HG03342 (cell line): ENCODE results near the gene MFGE8.
"Not testable (repeated sequence)": the region's sequence is repeated elsewhere in the genome, so short reads cannot be mapped to it uniquely, and the experiment has no call there.

ENCODE experiments used
- ATAC-seq: cut with Tn5 transposase; IDR thresholded peaks from one replicate; pipeline ENCODE4 v1.9.1; 2021; ENCODE audit warnings: mild to moderate bottlenecking, moderate library complexity; ENCODE audit not compliant: unreplicated experiment

MFGE8 gene, protein sequence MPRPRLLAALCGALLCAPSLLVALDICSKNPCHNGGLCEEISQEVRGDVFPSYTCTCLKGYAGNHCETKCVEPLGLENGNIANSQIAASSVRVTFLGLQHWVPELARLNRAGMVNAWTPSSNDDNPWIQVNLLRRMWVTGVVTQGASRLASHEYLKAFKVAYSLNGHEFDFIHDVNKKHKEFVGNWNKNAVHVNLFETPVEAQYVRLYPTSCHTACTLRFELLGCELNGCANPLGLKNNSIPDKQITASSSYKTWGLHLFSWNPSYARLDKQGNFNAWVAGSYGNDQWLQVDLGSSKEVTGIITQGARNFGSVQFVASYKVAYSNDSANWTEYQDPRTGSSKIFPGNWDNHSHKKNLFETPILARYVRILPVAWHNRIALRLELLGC

GRCh38 chr15:88913017-88913849 lies at the start of gene MFGE8:
MFGE8 (minus strand) TSS chr15:88913379; CDS start chr15:88913319, 60 bp downstream.
- ATAC-seq = peak; percentile 79

GRCh38 chr15:88959445-88959844 lies 46.3 kb upstream of the MFGE8 start:
- no peak for ATAC-seq

- ATAC-seq = no peak
These were observed 43.7 kb upstream of the MFGE8 start for GRCh38 chr15:88956906-88957305.

DNA sequence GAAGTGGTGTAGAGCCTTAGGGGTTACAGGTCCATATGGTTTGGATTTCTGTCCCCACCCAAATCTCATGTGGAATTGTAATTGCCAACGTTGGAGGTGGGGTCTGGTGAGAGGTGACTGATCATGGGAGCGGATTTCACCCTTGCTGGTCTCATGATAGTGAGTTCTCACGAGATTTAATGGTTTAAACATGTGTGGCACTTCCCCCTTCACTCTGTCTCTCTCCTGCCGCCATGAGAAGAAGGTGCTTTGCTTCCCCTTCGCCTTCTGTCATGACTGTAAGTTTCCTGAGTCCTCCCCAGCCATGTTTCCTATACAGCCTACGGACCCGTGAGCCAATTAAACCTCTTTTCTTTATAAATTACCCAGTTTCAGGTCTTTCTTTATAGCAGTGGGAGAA lies 43.1 kb upstream of the MFGE8 start:
- no peak for ATAC-seq

DNA sequence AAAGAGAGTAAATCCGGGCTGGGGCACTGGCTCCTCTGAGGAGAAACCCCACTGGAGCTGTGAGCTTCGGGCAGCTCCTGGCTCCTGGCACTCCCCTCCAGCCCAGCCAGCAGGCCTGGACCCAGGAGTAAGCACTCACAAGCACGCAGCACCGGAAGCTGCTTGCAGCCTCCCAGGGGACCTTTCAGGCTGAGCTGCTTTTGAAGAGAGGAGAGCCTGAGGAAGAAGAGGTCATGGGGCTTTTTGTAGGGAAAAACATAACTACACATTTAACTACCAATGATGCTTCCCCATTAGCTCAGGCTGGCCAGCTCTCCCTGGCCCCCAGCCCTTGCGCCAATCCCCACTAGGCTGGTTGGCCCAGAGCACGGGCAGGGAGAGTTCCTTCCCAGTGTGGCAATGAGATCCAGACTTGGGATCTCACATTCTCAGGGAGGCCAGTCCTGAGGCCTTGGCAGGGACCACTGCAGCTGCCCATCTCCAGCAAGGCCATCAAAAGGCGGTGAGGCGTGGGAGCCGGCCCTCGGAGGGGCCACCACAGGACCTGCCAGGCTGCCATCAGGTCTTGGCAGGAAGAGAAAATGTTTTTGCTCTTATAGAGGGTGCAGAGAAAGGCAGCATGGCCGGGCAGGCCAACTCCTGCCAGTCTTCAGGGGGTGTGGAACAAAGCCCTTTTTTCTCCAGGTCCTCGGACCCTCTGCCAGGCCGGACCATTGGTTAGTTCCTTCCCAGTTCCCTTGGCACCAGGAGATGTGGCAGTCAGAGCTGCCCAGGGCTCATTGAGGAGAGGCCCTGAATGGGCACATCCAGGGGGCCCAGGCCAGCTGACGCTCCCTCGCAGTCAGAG lies 41.5 kb upstream of the MFGE8 start:
- no peak for ATAC-seq

- no peak for ATAC-seq
These were observed 37.5 kb upstream of the MFGE8 start for GRCh38 chr15:88950600-88951160.

DNA sequence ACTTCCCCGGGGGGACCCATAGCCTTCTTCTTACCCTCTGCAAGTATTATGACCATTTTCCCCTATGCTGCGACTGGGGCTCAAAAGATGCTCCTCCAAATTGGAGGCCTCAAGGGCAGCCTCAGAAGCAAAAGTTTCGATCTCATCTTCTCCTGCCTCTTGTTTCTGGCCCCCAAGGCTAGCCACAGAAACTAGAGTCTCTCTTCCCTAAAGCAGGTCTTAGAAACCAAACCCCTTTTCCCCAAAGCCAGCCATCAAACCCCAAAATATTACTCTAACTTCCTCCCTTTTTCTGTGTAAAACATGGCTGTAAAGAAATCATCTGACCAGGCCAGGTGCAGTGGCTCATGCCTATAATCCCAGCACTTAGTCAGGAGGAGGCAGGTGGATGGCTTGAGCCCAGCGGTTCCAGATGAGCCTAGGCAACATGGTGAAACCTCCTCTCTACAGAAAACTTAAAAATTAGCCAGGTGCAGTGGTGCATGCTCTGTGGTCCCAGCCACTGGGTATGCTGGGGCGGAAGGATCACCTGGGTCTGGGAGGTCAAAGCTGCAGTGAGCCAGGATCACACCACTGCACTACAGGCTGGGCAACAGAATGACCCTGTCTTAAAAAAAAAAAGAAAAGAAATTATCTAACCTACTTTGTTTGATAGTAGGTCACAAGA lies 36.7 kb upstream of the MFGE8 start:
- ATAC-seq = no peak

DNA sequence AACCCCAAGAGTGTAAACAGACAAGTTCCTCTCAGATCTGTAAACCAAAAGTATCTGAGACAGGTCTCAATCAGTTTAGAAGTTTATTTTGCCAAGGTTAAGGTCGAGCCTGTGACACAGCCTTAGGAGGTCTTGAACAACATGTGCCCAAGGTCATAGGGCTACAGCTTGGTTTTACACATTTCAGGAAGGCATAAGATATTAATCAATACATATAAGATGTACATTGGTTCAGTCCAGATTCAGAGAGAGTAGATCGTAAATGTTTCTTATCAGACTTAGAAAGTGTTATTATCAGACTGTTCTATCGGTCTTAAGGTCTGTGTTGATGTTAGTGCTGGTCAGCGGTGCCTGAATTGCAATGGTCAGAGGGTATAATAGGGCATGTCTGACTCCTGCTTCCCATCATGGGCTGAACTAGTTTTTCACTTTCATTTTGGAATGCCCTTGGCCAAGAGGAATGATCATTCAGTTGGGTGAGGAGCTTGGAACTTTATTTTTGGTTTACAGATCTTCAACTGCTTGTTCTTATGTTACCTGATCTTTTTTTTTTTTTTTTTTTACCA lies 27.0 kb upstream of the MFGE8 start:
- ATAC-seq = no peak

- no peak for ATAC-seq
These were observed 26.3 kb upstream of the MFGE8 start for GRCh38 chr15:88939486-88939806.

GRCh38 chr15:88938802-88939485 lies 25.8 kb upstream of the MFGE8 start:
- ATAC-seq = no peak

GRCh38 chr15:88934449-88934848 lies 21.3 kb upstream of the MFGE8 start:
- ATAC-seq = not testable (repeated sequence)

- ATAC-seq = no peak
These were observed 19.7 kb upstream of the MFGE8 start for GRCh38 chr15:88932875-88933330.

- ATAC-seq = no peak
These were observed 19.2 kb upstream of the MFGE8 start for GRCh38 chr15:88932271-88932874.

GRCh38 chr15:88930579-88930978 lies 17.4 kb upstream of the MFGE8 start:
- no peak for ATAC-seq

- ATAC-seq = not testable (repeated sequence)
These were observed 16.3 kb upstream of the MFGE8 start for GRCh38 chr15:88929358-88930098.

DNA sequence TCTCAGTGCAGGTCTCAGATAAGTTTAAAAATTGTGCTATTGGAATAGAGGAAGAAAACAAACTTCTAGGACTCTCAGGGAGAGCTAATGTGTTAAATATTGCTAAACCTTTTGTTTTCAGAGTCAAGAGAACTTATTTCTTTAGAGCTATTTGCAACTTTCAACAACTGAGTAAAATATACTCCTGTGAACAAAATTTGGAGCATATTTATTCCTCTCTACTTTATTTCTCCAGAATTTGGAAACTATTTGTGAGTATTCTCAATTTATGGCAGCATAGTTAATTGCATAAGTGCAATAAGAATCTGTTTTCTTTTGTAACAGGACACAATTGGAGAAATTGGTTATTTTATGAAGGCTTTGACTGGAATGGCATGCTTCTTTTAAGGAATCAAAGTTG lies 15.0 kb upstream of the MFGE8 start:
- not testable (repeated sequence) for ATAC-seq

- not testable (repeated sequence) for ATAC-seq
These were observed 12.5 kb upstream of the MFGE8 start for GRCh38 chr15:88925648-88926047.

DNA sequence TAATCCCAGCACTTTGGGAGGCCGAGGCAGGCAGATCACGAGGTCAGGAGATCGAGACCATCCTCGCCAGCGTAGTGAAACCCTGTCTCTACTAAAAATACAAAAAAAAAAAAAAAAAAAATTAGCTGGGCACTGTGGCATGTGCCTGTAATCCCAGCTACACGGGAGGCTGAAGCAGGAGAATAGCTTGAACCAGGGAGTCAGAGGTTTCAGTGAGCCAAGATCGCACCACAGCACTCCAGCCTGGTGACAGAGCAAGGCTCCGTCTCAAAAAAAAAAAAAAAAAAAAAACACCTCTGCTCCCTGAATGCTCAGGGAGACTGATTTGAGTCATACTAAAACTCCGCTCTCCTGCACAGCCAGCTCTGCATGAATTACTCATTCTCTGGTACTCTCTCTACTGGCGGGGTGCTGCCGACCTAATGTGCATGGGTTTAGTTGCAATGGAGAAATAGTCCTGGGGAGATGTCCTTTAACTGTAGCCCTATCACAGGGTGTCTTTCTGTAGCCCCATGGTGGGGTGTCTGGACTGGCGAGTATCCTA lies 7.8 kb upstream of the MFGE8 start:
- ATAC-seq = peak; percentile 82
